NOMO-1 (cell line): ENCODE data around the gene DNMT1.
"Not testable (repeated sequence)": the region's sequence is repeated elsewhere in the genome, so short reads cannot be mapped to it uniquely, and the experiment has no call there.

Experiments
- DNase-seq, 2 experiments: peaks; one replicate each; lab custom pipeline; 2025; ENCODE audit not compliant: unreplicated experiment in 2 of 2; lab: John Stamatoyannopoulos, UW

The DNMT1 gene

DNA sequence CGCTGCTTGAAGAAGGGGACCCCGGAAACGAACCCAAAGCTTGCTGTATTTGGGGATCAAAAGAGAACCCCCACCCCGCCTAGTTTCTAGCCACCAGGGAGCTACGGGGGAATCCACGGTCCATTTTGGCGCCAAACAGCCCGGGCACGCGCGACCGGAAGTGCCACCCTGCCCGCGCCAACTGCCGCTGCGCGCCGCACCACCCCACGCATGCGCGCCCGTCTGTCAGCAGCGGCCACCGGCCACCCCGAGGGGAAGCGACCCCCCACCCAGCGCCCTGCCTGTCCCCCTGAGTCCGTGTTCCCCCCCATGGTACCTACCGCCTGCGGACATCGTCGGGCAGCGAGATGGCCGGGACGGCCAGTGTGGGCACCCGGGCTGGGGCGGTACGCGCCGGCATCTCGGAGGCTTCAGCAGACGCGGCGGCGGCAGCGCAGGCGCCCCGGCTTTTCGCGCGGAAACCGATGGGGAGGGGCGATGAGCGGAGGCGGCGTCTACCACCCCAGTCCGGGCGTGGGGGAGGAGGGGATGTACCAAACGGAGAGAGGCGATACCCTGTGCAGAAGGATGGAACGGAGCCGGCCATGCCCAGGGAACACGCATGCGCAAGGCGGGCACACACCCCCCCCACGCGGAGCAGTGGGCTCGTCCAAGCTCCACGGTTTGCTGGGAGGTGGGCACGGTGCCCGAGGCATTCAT lies at the start of gene DNMT1:
TSS of gene DNMT1 (minus strand) at position 454 of the 699 bp plus-strand sequence. CDS start at position 400, 54 bp downstream.
- DNase-seq, result peak; percentile 96

DNA sequence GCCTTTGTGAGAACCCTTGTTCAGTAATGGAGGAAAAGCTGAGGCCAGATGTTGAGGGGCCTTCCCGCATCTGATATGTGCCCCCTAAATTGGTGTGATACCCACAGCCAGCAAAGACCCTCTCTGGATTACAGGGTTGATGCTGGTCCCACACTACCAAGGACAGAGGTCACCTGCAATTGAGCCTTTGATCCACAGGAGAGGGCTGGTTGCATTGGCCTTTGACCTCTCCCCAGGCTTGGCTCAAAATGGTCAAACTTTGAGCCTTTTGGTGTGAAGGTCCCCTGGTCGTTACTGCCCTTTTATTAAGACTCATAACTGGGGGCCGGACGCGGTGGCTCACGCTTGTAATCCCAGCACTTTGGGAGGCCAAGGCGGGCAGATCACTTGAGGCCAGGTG lies 48.9 kb upstream of the DNMT1 start:
- no peak for DNase-seq

GRCh38 chr19:10241826-10242449 lies 47.2 kb upstream of the DNMT1 start:
- DNase-seq, result not testable (repeated sequence)

DNA sequence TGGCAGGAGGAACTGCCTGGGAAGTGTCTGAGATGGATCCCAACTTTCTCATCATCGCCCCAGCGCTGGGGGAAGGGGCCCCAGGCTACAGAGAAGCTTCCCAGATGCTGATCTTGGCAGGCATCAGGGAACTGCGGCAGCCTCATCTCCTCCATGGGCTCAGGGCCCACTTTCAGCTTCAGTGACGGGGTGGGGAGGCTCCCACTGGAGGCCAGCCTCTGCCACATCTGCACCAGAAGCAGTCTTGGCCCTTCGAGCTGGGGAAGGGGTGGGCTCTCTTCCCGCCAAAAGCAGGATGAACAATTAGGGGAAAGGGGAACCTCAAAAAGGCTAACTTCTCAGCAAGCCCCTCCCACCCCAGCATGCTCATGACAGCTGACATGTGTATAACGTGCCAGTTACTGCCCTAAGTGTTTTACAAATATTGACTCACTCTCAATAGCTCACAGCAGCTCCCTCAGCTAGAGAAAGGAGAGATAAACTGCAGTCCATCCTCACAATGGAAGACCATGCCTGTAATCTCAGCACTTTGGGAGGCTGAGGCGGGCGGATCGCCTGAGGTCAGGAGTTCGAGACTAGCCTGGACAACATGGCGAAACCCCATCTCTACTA lies 43.5 kb upstream of the DNMT1 start:
- DNase-seq, result no peak

DNA sequence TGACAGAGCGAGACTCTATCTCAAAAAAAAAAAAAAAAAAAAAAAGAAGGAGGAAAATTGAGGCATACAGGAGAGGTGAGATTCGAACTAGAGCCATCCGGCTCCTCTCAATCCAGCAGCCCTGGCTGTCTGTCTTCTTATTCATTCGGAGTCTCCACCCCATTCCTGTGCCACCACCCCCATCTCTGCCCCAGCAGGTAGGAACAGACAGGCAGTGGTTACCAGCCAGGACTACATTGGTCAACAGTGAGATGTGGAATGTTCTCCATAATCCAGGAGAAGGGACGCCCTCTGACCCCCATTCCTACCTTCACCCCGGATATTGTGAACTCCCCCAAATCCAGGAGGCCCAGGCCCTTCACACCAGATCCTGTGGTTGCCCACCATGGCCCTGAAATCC lies 42.9 kb upstream of the DNMT1 start:
- no peak for DNase-seq

GRCh38 chr19:10235409-10235808 lies 40.7 kb upstream of the DNMT1 start:
- not testable (repeated sequence) for DNase-seq

GRCh38 chr19:10235003-10235402 lies 40.2 kb upstream of the DNMT1 start:
- DNase-seq, result no peak

- no peak for DNase-seq
Observed at GRCh38 chr19:10233946-10234345, 39.2 kb upstream of the DNMT1 start.

DNA sequence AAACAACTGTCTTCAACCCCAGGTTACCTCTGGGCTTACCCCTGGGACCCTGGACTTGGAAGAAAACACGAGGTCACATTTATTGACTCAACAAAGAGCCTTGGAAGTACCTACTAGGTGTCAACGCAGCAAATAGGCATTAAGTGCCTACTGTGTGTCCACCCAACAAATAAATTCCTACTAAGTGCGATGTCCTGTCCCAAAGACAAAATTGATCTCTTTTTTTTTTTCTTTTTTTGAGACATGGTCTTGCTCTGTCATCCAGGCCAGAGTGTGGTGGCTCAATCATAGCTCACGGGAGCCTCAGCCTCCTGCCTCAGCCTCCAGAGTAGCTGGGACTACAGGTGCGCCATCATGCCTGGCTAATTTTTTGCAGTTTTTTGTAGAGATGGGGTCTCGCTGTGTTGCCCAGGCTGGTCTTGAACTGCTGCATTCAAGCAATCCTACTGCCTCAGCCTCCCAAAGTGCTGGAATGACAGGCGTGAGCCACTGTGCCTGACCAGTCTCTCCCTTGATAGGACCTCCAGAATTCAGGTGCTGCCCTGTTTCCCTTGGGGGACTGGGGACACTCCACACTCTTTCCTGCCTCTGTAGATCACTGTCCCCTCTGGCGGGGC lies 37.0 kb upstream of the DNMT1 start:
- no peak for DNase-seq

GRCh38 chr19:10230861-10231611 lies 36.3 kb upstream of the DNMT1 start, which contains the start of gene S1PR2:
S1PR2 (minus strand) TSS chr19:10231331; CDS start chr19:10224905, 6,426 bp downstream.
- peak; percentile 43 to 60 for DNase-seq

GRCh38 chr19:10230173-10230860 lies 35.6 kb upstream of the DNMT1 start:
- no peak for DNase-seq

- DNase-seq, result no peak
Observed at GRCh38 chr19:10228920-10229319, 34.2 kb upstream of the DNMT1 start.

DNA sequence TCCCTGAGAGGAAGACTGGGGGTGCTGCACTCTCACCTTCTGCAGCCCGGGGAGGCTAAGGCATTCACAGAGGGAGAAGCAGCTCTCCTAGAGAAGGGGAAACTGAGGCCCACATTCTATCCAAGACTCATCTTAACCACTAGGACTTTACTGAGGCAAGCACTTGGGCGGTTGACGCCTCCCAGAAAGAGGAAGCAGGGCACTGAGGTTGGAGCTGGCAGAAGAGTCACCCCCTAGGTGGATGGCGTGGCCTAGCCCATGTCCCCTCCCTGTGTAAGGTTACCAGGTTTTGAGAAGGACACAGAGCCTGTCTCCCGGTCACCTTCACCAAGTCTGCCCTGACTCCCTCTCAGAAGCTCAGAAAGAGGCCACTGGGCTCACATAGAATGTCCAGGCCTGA lies 33.6 kb upstream of the DNMT1 start:
- peak; percentile 26 to 34 for DNase-seq

DNA sequence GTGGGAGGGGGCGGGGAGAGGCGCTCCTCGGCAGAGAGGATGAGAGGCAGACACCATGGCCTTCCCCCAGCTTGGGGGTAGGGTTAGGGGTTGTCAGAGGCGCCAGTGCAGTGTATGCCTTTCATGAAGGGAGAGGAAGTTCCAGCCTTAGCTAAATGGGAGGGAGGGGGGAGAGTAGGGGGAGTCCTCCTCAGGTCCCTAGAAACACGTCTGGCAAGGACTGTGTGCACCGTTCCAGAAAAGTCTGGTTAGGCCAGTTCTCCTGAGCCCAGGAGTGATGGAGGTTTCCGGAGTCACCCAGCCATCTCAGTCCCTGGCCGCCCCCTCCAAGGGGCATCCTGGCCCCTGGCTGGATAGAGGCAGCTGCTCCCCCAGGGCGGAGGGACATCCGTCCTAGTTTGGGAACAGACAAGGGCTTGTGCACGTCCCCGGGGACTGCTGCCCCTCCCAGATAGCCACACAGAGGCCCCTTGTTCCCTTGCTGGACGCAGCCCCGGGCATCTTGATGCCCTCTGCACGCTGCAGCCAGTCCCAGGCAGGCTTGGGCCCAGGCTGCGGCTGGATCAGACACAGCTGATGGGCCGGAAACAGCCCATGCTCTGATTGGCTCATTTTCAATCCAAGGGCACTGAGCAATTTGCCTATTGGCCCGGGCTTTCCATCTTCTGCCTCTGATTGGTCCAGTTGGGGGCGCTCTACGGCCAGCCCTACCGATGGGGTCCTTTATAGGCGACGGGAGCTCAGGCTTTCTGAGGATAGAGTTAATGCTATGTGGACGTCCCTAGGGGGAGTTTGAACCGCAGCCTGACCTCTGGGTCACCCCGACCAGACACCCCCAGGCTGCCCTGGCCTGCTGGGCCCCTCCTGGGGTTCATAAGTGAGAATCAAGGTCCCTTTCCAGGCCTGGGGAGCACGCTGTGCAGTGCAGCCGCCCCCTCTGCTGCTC lies 32.5 kb upstream of the DNMT1 start:
- no peak for DNase-seq

DNA sequence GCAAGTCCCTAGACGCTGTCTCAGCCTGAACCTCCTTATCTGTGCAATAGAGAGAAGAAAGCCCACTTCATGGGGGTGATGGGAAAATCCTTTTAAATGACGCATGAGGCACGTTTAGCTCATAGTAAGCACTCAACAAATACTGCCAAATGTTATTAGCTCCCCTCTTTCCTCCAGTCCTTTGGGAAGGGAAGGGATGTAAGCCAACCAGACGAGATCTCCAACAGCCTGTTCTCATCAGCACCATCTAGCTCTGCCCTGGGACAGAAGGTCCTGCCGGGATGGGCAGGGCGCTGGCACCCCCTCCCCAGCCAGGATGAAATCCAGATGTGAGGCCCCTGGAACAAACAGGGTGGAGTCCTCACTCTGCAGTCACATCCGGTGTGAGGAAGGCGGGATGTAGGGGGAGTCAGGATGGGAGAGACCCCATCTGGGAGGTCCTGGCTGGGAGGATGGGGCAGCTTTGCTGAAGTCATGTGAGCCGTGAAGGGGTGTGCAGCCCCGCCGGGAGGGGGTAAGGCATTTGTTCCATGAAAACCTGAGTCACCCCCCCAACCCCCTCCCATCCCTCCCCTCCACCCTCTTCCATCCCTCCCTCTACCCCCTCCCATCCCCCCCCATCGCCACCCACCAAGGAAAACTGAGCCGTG lies 31.7 kb upstream of the DNMT1 start:
- DNase-seq, result no peak

DNA sequence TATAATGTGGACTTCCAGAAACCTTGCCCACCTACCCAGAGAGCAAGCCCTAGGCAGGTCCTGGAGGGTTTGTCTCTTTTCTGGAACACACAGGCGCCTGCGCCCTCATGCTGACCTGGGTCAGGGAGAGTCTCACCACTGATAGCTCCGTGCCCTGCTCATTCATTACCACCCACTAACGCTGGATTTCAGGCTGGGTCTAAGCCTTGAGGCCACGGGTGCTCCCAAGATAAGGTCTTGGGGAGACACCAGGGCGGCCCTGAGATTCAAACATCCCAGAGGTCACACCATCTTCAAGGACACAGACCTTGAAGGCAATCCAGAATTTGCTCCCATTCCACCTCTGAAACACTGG lies 31.2 kb upstream of the DNMT1 start:
- DNase-seq, result no peak

DNA sequence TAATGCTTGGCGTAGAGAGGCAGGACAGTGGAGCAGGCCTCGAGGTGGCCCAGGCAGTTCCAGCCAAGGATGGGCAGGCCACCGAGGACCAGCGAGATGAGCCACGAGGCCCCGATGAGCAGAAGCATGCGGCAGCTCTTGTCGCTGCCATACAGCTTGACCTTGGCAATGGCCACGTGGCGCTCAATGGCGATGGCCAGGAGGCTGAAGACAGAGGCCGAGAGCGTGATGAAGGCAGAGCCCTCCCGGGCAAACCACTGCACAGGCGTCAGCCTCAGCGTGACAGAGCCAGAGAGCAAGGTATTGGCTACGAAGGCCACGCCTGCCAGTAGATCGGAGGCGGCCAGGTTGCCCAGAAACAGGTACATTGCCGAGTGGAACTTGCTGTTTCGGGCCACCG lies 29.6 kb upstream of the DNMT1 start:
- no peak for DNase-seq

GRCh38 chr19:10223488-10224213 lies 28.9 kb upstream of the DNMT1 start:
- DNase-seq, result no peak
